GM12892 (cell line): Measurements from ENCODE around the gene NUDT6.

ENCODE experiments used
- POLR2A ChIP-seq: IDR thresholded peaks from 2 replicates; pipeline ENCODE4 v1.6.1; 2011; ENCODE audit warnings: low read depth, low read length, control low read depth
- POLR2AphosphoS5 ChIP-seq: IDR thresholded peaks from 2 replicates; pipeline ENCODE4 v1.6.1; 2011; ENCODE audit warnings: low read depth, low read length, control low read depth
- TAF1 ChIP-seq: IDR thresholded peaks from 2 replicates; pipeline ENCODE4 v1.6.1; 2011; ENCODE audit warnings: low read depth, mild to moderate bottlenecking, control low read depth, low read length, borderline replicate concordance

DNA sequence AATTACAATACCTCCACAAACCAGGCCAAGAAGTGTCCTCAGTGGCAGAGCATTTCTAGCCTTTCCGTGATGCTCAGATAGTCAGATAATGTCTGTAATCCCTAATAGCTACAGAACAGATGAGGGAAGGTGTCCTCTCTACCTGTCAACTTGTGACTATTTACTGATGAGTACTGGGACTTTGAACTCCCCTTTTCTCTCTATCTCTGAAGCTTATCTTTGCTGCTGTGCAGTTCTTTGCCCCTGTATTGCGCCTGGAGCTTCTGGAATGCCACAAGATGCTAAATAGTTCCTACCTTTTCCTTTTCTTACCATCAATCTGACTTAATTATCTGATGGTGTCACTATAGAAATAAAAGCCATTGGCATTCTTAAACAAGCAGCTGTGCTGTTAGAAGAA is 65.2 kb downstream of the NUDT6 start:
- TF ChIP-seq POLR2AphosphoS5 = no peak
- TF ChIP-seq POLR2A = no peak
- no peak for TF ChIP-seq TAF1
